AG04450 (cell line): ENCODE results near the gene MFSD8. TPM values are rescaled to one million over a fixed set of nuclear protein-coding genes. Genes with fewer than 3 reads are reported as not detected.

Experiments used
- CTCF ChIA-PET: fragments of 300-600, 350-600 bp; formaldehyde crosslinking; extraction: SDS; loops from one replicate; lab custom pipeline; 2022; ENCODE audit warnings: antibody characterized with exemption, inconsistent platforms; lab: Charles Lee
- POLR2A ChIA-PET: fragments of 350-600 bp; formaldehyde crosslinking; extraction: SDS; loops from one replicate; lab custom pipeline; 2021; ENCODE audit warnings: antibody characterized with exemption, inconsistent platforms; lab: Yijun Ruan, JAX
- DNase-seq: peaks from one replicate; pipeline ENCODE4 v3.0.0-alpha.2; 2011; ENCODE audit warnings: low read depth, low spot score
- H3K27ac ChIP-seq: one replicate; pipeline ENCODE4 v1.5.1; 2012; ENCODE audit warnings: low read depth, low read length, control low read depth
- H3K27me3 ChIP-seq: one replicate; pipeline ENCODE4 v1.6.0; 2012; ENCODE audit warnings: low read length; ENCODE audit not compliant: control insufficient read depth, insufficient read depth
- H3K4me3 ChIP-seq: 2 replicates; pipeline ENCODE4 v1.5.1; 2011; ENCODE audit warnings: mild to moderate bottlenecking, low read depth, low read length, control low read depth
- H3K9me3 ChIP-seq: 2 replicates; pipeline ENCODE4 v1.5.1; 2012; ENCODE audit warnings: low read length; ENCODE audit not compliant: control insufficient read depth, insufficient read depth
- CTCF ChIP-seq: IDR thresholded peaks from 2 replicates; pipeline ENCODE4 v1.5.1; 2011; ENCODE audit warnings: low read depth, low read length, control low read depth, inconsistent platforms
- polyA plus RNA-seq: library from polyadenylated mRNA; depleted of rRNA; stranded (reverse); fragments of >200 nt; gene quantifications from 2 replicates; pipeline ENCODE4 v1.2.3, GENCODE V29; 2011

The MFSD8 gene
- polyA plus RNA-seq, 1 experiment = 18.0 TPM

- H3K27ac ChIP-seq = no peak overlapping the region
- ChIA-PET POLR2A (interaction anchor here (0.5 to 1.0 kb wide), 5 partner anchors 84 to 473 kb away, joined by 3 read pairs; partner anchors contain the start of genes ABHD18, HSPA4L, LARP1B and MFSD8), CTCF (no interaction called here)
Observed at GRCh38 chr4:127881563-127881864, 83.5 kb downstream of the MFSD8 start.

GRCh38 chr4:127880763-127881562 lies 84.0 kb downstream of the MFSD8 start, which contains the start of gene PLK4:
Gene PLK4 (plus strand): TSS chr4:127880893. CDS start chr4:127881135, 242 bp downstream.
- no peak for TF ChIP-seq CTCF
- CTCF ChIA-PET = no interaction called here

More at GRCh38 chr4:127881563-127881864, 83.5 kb downstream of the MFSD8 start:
- no peaks in the 10 kb centered on the region for H3K9me3 ChIP-seq
- peak overlapping the region; percentile 84 for H3K4me3 ChIP-seq
- no peaks in the 10 kb centered on the region for H3K27me3 ChIP-seq
- TF ChIP-seq CTCF = 0 out of 2 replicates have a peak, but pooled peaks have one; percentile 5
- no peak for DNase-seq

GRCh38 chr4:127875791-127876190 lies 89.2 kb downstream of the MFSD8 start:
- DNase-seq = no peak
- ChIA-PET CTCF (interaction anchor here (0.6 kb wide), 1 partner anchor 100 kb away, joined by 3 read pairs; no protein-coding TSS in a partner anchor), POLR2A (interaction anchor here (0.5 kb wide), 1 partner anchor 21 kb away, joined by 3 read pairs; no protein-coding TSS in a partner anchor)
- Histone ChIP-seq H3K4me3 (no peak overlapping the region), H3K27ac (no peak overlapping the region), H3K9me3 (no peaks in the 10 kb centered on the region), H3K27me3 (no peaks in the 10 kb centered on the region)
- no peak for TF ChIP-seq CTCF

More at GRCh38 chr4:127880763-127881562, 84.0 kb downstream of the MFSD8 start, which contains the start of gene PLK4:
- Histone ChIP-seq H3K27me3 (no peaks in the 10 kb centered on the region), H3K9me3 (no peaks in the 10 kb centered on the region), H3K27ac (peak within 1 kb of the TSS; percentile 49), H3K4me3 (peak within 1 kb of the TSS; percentile 84)
- POLR2A ChIA-PET = interaction anchor here (0.5 to 1.0 kb wide), 5 partner anchors 84 to 473 kb away, joined by 3 read pairs; partner anchors contain the start of genes ABHD18, HSPA4L, LARP1B and MFSD8
- DNase-seq = peak; percentile 86

GRCh38 chr4:127870688-127871087 lies 94.3 kb downstream of the MFSD8 start:
- H3K27ac ChIP-seq = peak overlapping the region; percentile 11
- H3K27me3 ChIP-seq = no peaks in the 10 kb centered on the region
- TF ChIP-seq CTCF = no peak
- ChIA-PET CTCF (no interaction called here), POLR2A (no interaction called here)
- H3K4me3 ChIP-seq = no peak overlapping the region
- no peaks in the 10 kb centered on the region for H3K9me3 ChIP-seq
- DNase-seq = peak; percentile 38

GRCh38 chr4:127870281-127870680 lies 94.7 kb downstream of the MFSD8 start:
- Histone ChIP-seq H3K4me3 (no peak overlapping the region), H3K27me3 (no peaks in the 10 kb centered on the region), H3K27ac (no peak overlapping the region), H3K9me3 (no peaks in the 10 kb centered on the region)
- no peak for TF ChIP-seq CTCF
- ChIA-PET POLR2A (no interaction called here), CTCF (no interaction called here)
- DNase-seq = no peak
